Bone marrow (tissue), 2 donors: ENCODE results near the gene PCBD1.

ENCODE experiments used
- DNase-seq, 2 donors: peaks; one replicate each; lab custom pipeline; 2025; lab: John Stamatoyannopoulos, UW

Gene PCBD1

DNA sequence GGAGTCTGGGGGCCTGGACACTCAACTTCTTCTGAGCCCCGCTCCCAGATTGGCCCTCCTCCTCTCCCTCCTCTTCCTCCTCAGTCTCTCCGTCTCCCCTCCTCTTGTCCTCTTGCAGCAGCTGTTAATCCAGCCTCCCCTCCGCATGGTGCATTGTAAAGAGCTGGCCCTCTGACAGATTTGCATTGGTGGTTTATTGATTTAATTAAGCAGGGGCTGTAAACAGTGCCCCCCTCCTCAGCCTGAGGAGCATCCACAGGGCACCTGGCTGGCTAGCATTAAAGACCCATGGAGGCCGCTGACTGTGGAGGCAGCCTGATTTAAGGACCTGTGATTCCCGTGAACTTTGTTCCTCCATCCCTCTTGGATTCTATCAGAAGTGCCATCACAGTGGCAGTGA is 28.9 kb upstream of the PCBD1 start:
- no peak for DNase-seq

DNA sequence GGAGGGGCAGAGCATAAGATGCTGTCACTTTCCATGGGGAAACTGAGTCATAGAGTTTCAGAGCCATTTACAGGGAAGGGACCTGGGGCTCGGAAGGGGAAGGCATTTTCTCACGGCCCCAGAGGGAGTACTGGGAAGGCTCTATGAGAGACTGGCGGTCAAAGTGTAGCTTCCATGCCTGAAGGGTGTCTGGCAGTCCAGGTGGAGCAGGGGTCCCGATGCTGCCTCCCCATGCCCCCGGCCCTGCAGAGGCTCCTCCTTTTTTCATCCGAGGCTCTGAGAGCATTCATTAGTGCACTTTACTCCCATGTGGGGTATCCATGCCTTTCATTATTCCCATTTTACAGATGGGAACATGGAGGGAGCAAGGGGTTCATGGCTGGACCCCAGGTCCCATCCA is 27.9 kb upstream of the PCBD1 start:
- DNase-seq, result no peak

DNA sequence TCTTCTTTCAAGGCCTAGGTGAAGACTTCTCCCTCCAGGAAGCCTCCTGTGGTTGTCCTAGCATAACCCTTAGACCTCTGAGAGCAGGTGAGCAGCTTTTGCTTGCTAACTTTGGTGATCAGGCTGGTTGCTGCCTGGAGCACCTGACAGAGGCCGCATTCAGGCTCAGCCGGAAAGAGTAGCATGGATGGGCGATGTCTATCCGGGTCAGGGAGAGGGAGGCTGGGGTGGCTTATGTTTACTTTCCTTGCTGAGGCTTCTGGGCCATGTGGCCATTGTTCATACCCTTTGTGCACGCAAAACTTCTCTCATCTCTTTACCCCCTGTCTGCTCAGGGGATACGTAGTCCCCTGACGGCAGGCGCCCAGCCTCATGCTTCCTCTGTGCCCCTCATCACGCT is 27.4 kb upstream of the PCBD1 start:
- DNase-seq, result no peak

GRCh38 chr10:70915206-70915605 is 26.8 kb upstream of the PCBD1 start:
- no peak for DNase-seq

GRCh38 chr10:70914316-70914864 is 26.0 kb upstream of the PCBD1 start:
- DNase-seq, result no peak

DNA sequence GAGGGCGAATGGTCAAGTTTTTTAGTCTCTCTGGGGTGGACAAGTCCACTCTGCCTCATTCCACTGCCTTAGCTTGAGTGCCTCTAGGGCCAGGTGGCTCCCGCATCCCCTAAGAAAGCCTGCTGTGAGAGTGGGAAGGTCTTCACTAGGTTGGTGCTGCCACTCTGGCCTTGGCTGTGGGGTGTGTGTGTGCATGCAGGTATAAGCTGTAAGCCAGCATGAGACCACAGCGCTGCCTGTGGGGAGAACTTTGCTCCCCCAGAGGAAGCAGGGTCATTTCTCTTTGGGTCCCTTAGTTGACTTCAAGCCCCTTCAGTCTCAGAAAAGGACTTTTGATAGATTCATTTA is 25.5 kb upstream of the PCBD1 start:
- DNase-seq, result no peak

- DNase-seq, result no peak
Measured at GRCh38 chr10:70913191-70913892, 25.0 kb upstream of the PCBD1 start.

- DNase-seq, result no peak
Measured at GRCh38 chr10:70912556-70912955, 24.2 kb upstream of the PCBD1 start.

DNA sequence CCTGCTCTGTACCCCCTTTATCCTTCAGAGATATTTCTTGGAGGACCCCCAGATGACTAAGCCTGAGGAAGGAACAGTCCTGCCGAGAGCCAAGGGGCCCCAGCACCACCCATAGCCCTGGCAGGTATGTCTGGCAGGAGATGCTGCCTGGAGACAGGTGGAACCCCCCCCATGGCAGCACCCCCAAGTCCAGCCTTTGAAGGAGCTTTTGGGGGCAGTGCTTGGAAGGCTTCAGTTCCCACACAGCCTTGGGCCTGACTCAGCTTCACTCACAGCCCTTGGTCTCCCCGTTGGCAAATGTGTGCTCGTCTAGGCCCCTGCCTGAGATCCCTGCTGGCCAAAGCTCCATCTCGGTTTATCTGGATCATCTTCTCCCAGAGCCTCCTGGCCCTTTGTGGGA is 23.0 kb upstream of the PCBD1 start:
- no peak for DNase-seq

DNA sequence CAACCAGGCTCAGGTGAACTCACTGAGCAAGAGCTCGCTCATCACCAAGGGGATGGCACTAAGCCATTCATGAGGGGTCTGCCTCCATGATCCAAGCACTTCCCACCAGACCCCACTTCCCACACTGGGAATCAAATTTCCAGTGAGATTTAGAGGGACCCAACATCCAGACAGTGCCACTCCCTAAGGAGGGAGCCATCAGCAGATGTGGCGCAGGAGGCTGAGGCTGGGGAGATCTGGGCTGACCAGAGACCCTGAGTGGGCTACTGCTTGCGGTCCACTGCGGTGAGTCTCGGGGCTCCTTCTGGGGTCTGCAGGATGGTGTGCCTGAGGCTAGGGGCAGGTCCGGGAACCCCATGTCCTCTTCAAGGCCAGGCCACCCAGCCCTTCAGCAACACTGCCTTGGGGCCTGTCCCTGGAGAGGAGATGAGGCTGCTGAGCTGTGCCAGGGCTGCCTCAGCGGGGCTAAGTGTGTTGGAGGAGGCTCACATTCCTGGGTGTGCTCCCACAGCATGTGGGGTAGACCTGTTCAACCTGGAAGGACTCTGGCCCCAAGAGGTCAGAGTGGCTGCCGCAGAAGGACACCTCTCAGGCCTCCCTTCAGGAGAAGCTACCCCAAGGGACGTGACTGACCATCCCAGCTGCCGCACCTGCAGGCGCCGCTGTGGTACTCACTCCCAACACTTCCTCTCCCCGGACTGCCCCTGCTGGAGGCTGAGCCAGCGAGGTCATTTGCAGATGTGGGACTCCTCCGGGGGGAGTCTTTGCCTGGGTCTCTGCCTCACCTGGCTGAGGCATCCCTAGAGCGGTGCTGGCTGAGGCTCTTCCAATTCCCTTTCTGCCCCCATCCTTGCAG is 22.3 kb upstream of the PCBD1 start:
- no peak for DNase-seq

DNA sequence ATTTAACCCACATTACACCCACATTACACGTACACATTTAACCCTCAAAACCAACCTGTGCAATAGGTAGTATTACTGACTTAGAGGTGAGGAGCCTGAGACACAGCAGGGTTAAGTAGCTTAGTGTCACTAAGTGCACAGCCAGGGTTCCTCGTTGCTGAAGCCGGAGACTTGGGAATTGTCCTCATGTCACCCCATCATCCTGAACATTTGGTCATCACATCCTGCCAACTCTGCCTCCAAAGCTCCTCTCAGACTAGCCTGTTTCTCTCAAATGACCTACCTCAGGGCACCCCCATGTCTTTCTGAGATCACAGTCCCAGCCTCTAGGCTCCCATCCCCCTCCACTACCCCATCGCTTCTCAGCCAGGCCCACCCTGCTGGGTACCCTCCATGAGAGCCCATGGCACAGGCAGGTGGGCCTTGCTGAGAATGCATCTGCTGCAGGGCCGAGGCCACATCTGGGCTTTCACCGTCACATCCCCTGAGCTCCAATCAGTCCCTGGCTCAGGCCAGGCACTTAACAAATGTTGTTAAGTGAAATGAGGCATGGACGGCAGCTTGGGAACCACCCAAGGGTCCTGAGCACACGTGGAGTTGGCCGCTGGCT is 21.1 kb upstream of the PCBD1 start:
- DNase-seq, result no peak

DNA sequence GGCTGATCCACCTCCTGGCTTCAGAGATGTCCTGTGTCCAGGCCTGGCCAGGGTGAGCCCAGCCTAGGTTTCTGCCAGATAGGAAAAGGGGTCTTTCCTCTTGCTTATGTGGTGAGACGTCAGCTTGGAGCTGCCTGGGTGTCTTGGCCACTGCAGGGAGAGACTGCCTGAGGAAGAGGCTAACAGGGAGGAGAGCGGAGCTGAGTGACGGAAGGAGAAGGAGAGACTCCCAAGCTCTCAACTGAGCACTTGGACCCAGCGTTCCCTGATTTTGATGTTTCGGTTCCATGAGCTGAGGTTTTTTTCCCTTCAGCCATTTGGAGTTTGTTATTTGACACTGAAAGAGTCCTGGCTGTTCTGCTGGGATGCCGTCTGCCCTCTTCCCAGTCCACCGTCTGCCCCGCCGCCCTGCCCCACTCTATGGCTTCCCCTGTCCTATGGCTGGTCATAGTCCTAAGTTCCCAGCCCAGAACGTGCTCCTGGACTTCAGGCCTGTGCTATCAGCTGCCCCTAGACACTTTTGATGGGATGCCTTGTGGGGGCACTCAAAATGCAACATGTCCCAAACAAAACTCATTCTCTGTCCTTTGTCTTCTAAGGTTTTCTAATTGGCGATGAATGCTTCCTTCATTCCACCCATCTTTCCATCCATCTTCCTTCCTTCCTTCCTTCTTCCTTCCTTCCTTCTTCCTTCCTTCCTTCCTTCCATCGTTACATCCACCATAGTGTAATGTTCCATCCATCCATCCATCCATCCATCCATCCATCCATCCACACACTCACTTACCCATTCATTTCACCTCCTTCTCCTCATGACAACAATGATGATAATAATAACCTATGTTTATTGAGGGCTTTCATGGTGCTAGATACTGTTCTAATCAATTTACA is 20.3 kb upstream of the PCBD1 start:
- no peak for DNase-seq

- DNase-seq, result no peak
Measured at GRCh38 chr10:70907637-70908405, 19.5 kb upstream of the PCBD1 start.

DNA sequence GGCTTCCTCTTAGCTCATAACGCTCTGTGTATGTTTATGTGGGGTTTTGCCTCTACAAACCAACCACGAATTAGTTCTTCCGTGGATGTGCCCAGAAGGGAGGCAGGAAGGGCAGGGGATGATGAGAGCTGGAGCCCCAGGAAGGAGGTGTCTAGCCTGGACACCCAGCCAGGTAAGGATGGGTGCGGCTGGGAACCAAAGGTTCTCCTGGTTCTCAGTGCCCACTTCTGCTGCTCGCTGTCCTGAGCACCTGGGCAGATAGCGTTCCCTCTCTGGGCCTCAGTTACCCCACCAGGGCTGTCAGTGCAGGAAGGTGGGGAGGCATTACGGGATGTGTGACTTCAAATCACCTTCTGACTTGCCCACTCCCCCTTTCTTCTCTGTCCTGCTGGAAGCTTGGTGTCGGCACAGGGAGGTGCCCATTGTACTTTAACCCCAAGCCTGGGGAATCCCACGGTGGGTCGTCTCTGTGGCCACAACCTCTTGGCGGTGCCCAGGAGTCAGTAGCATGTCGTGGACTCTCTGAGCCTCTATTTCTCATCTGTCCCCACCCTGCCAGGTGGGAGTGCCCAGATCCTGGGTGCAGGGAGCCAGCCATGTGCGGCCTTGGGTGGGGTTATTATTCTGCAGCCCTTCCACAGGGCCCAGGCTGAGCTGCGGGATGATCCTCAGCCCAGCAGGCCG is 18.7 kb upstream of the PCBD1 start:
- DNase-seq, result no peak

- DNase-seq, result no peak
Measured at GRCh38 chr10:70906031-70906783, 17.8 kb upstream of the PCBD1 start.

GRCh38 chr10:70905071-70906021 is 17.0 kb upstream of the PCBD1 start:
- DNase-seq, result no peak

GRCh38 chr10:70903262-70903921 is 15.0 kb upstream of the PCBD1 start:
- no peak for DNase-seq

- no peak for DNase-seq
Measured at GRCh38 chr10:70902661-70903261, 14.4 kb upstream of the PCBD1 start.
